Activated T-helper 17 cell treated with anti-CD3 and anti-CD28 coated beads, Interleukin-2, amount 50 U/mL, for 72 hours (primary cell): ENCODE results near the gene DNAH2. TPM values are rescaled to one million over a fixed set of nuclear protein-coding genes. Genes with fewer than 3 reads are reported as not detected.
A peak's percentile ranks its signal among the peaks of the same experiment; 100 is the strongest.
"Not testable (repeated sequence)": the region's sequence is repeated elsewhere in the genome, so short reads cannot be mapped to it uniquely, and the experiment has no call there.

ENCODE experiments used
- ATAC-seq: fragments of 150-1000 bp; cut with Tn5 transposase; replicated peaks from 2 replicates; pipeline ENCODE4 v1.10.0; 2021; ENCODE audit warnings: mild to moderate bottlenecking, moderate library complexity
- H3K27ac Mint-ChIP-seq: one replicate; pipeline ENCODE4 v1.8.0; 2022; ENCODE audit warnings: mixed read lengths
- H3K27me3 Mint-ChIP-seq: one replicate; pipeline ENCODE4 v1.8.0; 2022; ENCODE audit warnings: mixed read lengths
- H3K36me3 Mint-ChIP-seq: one replicate; pipeline ENCODE4 v1.8.0; 2022; ENCODE audit warnings: low read depth, mild to moderate bottlenecking, mixed read lengths
- H3K4me1 Mint-ChIP-seq: one replicate; pipeline ENCODE4 v1.8.0; 2022; ENCODE audit warnings: mixed read lengths
- H3K4me3 Mint-ChIP-seq: one replicate; pipeline ENCODE4 v1.8.0; 2022; ENCODE audit warnings: mild to moderate bottlenecking, mixed read lengths
- H3K9me3 Mint-ChIP-seq: one replicate; pipeline ENCODE4 v1.8.0; 2022; ENCODE audit warnings: mixed read lengths
- total RNA-seq, 2 donors: library from RNA; stranded (reverse); gene quantifications; one replicate each; pipeline ENCODE4 v1.2.3, GENCODE V29; 2022

The DNAH2 gene
- total RNA-seq, 2 donors from 2014 or later: 0.06 TPM; not detected in 1

GRCh38 chr17:7852919-7853690 lies 135.6 kb downstream of the DNAH2 start:
- no peaks in the 10 kb centered on the region for H3K27me3 Mint-ChIP-seq
- no peak overlapping the region for H3K27ac Mint-ChIP-seq
- H3K4me1 Mint-ChIP-seq: peaks cover 10% of the 10 kb centered on the region
- no peak overlapping the region for H3K4me3 Mint-ChIP-seq
- peaks cover 51% of the 10 kb centered on the region for H3K36me3 Mint-ChIP-seq
- no peaks in the 10 kb centered on the region for H3K9me3 Mint-ChIP-seq
- no peak for ATAC-seq

DNA sequence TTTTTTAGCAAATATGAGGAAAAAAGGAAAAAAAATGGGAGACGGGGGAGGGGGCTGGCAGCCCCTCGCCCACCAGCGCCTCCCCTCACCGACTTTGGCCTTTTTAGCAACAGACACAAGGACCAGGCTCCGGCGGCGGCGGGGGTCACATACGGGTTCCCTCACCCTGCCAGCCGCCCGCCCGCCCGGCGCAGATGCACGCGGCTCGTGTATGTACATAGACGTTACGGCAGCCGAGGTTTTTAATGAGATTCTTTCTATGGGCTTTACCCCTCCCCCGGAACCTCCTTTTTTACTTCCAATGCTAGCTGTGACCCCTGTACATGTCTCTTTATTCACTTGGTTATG lies 136.1 kb downstream of the DNAH2 start:
- Mint-ChIP-seq H3K27ac (no peak overlapping the region), H3K36me3 (peaks cover 45% of the 10 kb centered on the region), H3K27me3 (no peaks in the 10 kb centered on the region), H3K9me3 (no peaks in the 10 kb centered on the region), H3K4me1 (peaks cover 10% of the 10 kb centered on the region), H3K4me3 (peak overlapping the region; percentile 15)
- ATAC-seq: no peak

GRCh38 chr17:7854078-7854777 lies 136.7 kb downstream of the DNAH2 start:
- peak overlapping the region; percentile 15 for H3K4me3 Mint-ChIP-seq
- no peaks in the 10 kb centered on the region for H3K9me3 Mint-ChIP-seq
- no peaks in the 10 kb centered on the region for H3K27me3 Mint-ChIP-seq
- no peak for ATAC-seq
- peaks cover 39% of the 10 kb centered on the region for H3K36me3 Mint-ChIP-seq
- H3K4me1 Mint-ChIP-seq: peaks cover 16% of the 10 kb centered on the region
- no peak overlapping the region for H3K27ac Mint-ChIP-seq

DNA sequence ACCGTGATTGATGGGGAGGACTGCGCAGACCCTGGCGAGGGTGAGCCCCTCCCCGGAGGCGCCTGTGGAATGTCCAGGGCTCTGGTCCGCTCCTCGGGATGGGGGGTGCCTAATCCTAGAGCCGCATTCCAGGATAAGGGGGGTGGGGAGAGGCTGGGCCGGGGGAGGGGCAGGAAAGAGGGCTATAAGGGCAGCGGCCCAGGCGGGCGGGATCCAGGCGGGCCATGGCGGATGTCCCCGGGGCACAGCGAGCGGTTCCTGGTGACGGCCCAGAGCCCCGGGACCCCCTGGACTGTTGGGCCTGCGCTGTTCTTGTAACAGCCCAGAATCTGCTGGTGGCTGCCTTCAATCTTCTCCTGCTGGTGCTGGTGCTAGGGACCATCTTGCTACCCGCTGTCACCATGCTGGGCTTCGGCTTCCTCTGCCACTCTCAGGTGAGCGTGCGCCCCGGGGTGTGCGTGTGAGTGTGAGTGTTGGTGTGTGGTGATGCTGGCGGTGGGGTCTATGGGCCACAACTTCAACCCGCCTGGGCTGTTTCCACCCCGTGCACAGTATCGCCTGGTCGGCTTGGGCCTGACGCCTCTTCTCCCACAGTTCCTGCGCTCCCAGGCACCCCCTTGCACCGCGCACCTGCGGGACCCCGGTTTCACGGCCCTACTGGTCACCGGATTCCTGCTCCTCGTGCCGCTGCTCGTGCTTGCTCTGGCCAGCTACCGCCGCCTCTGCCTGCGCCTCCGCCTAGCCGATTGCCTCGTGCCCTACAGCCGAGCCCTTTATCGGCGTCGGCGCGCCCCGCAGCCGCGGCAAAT lies 137.5 kb downstream of the DNAH2 start, which contains the start of gene TMEM88:
TSS of gene TMEM88 (plus strand) at position 216 of the 809 bp plus-strand sequence. CDS start at position 225, 9 bp downstream.
- peaks cover 22% of the 10 kb centered on the region for H3K4me1 Mint-ChIP-seq
- no peaks in the 10 kb centered on the region for H3K27me3 Mint-ChIP-seq
- H3K36me3 Mint-ChIP-seq: peaks cover 31% of the 10 kb centered on the region
- no peak for ATAC-seq
- H3K27ac Mint-ChIP-seq: no peak within 1 kb of the TSS
- H3K4me3 Mint-ChIP-seq: peak within 1 kb of the TSS; percentile 15
- H3K9me3 Mint-ChIP-seq: no peaks in the 10 kb centered on the region

DNA sequence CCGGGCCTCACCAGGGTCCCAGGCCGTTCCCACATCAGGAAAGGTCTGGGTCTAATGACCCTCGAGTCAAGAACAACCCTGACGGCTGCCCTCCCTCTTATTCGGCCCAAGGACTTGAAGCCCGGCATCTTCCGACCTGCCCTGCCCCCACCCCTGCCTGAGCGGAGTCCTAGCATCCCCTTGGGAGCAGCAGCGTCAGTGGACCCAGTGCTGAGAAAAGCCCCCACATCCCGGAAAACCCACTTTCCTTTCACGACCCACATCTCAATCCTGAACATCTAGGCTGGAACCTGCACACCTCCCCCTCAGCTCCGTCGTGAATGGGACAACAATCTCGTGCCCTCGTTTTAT lies 138.1 kb downstream of the DNAH2 start:
- H3K4me1 Mint-ChIP-seq: peaks cover 22% of the 10 kb centered on the region
- no peaks in the 10 kb centered on the region for H3K27me3 Mint-ChIP-seq
- H3K9me3 Mint-ChIP-seq: no peaks in the 10 kb centered on the region
- no peak overlapping the region for H3K4me3 Mint-ChIP-seq
- no peak for ATAC-seq
- no peak overlapping the region for H3K27ac Mint-ChIP-seq
- peaks cover 25% of the 10 kb centered on the region for H3K36me3 Mint-ChIP-seq

DNA sequence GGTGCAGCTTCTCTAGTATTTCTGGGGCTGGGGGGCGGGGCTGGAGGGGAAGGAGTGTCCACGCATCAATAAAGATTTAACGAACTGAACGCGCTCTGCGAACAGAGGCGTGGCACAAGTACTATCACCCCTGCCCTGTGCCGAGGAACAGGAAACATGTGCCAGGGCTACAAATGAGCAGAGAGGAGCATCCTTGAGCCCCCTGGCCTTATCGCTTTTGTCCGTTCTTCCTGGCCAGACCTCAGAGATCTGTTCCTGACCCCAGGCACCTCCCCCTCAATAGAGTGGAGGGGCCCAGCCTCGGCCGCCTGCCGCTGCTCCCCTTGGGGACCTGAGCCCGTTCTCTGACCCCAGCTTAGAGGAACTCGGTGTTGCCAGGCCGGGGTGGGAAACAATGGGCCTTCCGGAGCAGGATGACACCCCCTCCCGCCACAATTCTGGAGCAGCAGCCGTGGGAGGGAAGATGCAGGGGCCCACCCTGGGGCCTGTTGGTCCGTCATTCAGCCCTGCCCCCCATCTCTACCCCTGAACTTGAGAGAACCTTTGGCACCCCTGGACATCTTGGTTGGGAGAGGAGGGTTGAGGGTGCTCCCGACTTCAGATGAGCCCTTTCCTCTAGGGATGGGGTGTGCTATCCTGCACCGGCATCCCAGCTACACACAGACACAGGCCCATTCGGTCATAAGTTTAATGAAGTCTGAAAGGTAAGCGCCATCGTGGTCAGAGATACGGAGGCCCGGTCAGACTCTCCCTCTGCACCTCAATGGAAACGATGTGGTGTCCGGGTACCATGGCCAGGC lies 138.7 kb downstream of the DNAH2 start:
- Mint-ChIP-seq H3K4me1 (peaks cover 18% of the 10 kb centered on the region), H3K27me3 (no peaks in the 10 kb centered on the region), H3K4me3 (no peak overlapping the region), H3K27ac (no peak overlapping the region), H3K9me3 (no peaks in the 10 kb centered on the region), H3K36me3 (peaks cover 20% of the 10 kb centered on the region)
- ATAC-seq: no peak

DNA sequence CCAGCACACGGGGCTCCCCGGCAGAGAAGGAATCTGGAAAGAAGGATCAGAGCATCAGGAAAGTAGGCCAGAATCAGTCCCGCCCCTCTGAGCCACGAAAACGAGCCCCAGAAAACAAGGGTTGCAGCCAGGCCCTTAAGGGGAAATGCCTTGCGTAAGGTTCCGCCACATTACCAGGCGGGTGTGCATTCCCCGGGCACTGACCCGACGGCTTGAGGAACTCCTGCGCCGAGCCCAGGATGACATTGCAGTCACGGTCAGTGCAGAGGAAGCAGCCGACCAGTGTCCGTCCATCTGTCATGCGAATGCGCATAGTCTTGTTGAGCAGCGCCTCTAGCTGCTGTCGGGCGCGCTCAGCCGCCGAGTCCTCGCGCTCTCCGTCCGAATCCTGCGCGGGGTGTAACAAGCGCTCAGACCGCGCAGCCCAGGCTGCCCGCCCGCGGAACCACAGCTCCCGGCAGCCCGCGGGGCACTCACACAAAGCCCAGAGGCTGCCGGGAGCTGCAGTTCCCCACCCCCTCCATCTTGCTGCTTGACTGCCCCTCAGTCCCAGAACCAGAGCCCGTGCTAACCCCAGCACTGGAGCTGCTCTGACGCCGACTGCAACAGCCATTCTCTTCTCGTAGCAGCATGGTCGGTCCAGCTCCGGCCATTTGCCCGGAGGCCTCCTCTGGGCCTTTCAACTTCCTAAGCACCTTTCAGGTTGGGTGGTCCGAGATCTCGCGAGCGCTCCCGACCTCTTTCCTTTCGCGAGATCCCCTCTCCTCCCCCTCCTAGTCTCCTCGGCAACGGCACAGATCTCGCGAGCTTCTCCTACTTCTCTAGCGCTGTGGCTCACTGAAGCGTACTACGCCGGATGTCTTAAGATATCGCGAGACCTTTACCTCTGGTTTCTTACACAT lies 139.5 kb downstream of the DNAH2 start, which contains the start of gene NAA38:
TSS of gene NAA38 (minus strand) at position 749 of the 902 bp plus-strand sequence. CDS start at position 653, 96 bp downstream.
- H3K4me3 Mint-ChIP-seq: no peak within 1 kb of the TSS
- no peaks in the 10 kb centered on the region for H3K9me3 Mint-ChIP-seq
- peak; percentile 91 for ATAC-seq
- H3K4me1 Mint-ChIP-seq: peaks cover 18% of the 10 kb centered on the region
- no peak within 1 kb of the TSS for H3K27ac Mint-ChIP-seq
- H3K27me3 Mint-ChIP-seq: no peaks in the 10 kb centered on the region
- peaks cover 11% of the 10 kb centered on the region for H3K36me3 Mint-ChIP-seq

- Mint-ChIP-seq H3K4me3 (no peak within 1 kb of the TSS), H3K27ac (no peak within 1 kb of the TSS), H3K27me3 (no peaks in the 10 kb centered on the region), H3K4me1 (peaks cover 18% of the 10 kb centered on the region), H3K9me3 (no peaks in the 10 kb centered on the region), H3K36me3 (peaks cover 2% of the 10 kb centered on the region)
- peak; percentile 57 for ATAC-seq
Measured at GRCh38 chr17:7857713-7858521, 140.4 kb downstream of the DNAH2 start, which contains the start of gene CYB5D1. Gene CYB5D1 (plus strand): TSS chr17:7858003. CDS start chr17:7858135, 132 bp downstream.

- Mint-ChIP-seq H3K4me1 (peaks cover 18% of the 10 kb centered on the region), H3K9me3 (no peaks in the 10 kb centered on the region), H3K27ac (no peak overlapping the region), H3K36me3 (no peaks in the 10 kb centered on the region), H3K27me3 (no peaks in the 10 kb centered on the region), H3K4me3 (no peak overlapping the region)
- no peak for ATAC-seq
Measured at GRCh38 chr17:7858522-7858810, 140.9 kb downstream of the DNAH2 start.

DNA sequence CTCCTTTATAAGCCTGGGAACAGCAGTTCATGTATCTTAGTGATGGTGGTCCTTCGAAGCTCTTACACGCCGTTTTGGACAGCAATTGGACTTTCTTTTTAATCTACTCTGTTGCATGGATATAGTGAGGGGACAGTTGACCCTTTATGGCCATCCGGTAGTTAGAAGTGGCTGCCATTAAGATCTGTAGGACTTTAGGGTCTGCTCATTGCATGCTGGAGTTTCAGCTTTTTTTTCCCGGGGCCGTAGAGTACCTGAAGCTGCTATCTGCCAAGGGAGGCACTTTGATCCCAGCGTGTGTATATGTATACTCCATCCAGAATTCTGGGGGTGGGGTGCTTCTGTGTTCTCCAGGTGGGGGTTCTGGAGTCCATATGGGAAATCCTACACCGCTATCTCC lies 141.5 kb downstream of the DNAH2 start:
- Mint-ChIP-seq H3K9me3 (no peaks in the 10 kb centered on the region), H3K27me3 (no peaks in the 10 kb centered on the region)

DNA sequence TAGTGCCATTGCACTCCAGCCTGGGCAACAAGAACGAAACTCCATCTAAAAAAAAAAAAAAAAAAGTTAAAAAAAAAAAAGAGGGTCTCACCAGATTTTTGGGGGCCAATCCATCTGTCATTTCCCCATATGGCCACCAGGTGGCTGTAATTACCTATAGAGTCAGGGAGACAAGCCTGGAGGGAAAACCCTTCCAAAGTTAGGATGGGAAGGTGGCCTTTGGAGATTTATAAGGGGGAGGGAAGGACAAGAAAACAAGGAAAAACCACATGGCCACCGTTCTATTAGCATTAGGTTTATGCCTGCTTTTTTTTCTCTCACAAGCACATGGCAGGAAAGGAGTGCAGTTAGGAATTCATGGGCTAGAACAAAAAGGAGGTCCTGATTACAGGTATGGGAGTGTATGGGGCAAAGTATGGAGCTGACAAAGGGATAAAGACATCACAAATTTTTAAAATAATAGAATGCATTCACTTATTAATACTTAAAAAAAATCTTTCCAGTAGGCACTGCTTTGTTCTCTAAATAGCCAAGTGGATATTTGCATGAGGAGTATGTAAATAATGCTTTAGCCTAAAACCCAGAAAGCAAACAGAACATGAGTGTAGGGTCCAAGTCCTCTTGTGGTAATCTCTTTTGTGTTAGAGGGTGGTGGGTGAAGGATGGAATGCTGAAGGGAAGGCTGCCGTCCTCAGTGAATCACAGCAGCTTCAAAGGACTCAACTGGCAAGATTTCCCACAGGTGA lies 145.3 kb downstream of the DNAH2 start:
- no peaks in the 10 kb centered on the region for H3K9me3 Mint-ChIP-seq
- H3K4me3 Mint-ChIP-seq: no peak overlapping the region
- H3K27ac Mint-ChIP-seq: no peak overlapping the region
- H3K36me3 Mint-ChIP-seq: peaks cover 8% of the 10 kb centered on the region
- H3K4me1 Mint-ChIP-seq: peaks cover 22% of the 10 kb centered on the region
- H3K27me3 Mint-ChIP-seq: no peaks in the 10 kb centered on the region
- no peak for ATAC-seq

More for the DNA sequence above, 141.5 kb downstream of the DNAH2 start:
- no peaks in the 10 kb centered on the region for H3K36me3 Mint-ChIP-seq
- peaks cover 18% of the 10 kb centered on the region for H3K4me1 Mint-ChIP-seq
- no peak overlapping the region for H3K4me3 Mint-ChIP-seq
- ATAC-seq: no peak
- H3K27ac Mint-ChIP-seq: no peak overlapping the region

- not testable (repeated sequence) for H3K36me3 Mint-ChIP-seq, ATAC-seq
Measured at GRCh38 chr17:7864384-7864783, 146.8 kb downstream of the DNAH2 start.

More at GRCh38 chr17:7864384-7864783, 146.8 kb downstream of the DNAH2 start:
- not testable (repeated sequence) for H3K27ac Mint-ChIP-seq, H3K27me3 Mint-ChIP-seq, H3K9me3 Mint-ChIP-seq, H3K4me3 Mint-ChIP-seq
- H3K4me1 Mint-ChIP-seq: peaks cover 27% of the 10 kb centered on the region
